Neural progenitor cell (in vitro differentiated cells): ENCODE data around the gene TSHZ2. TPM values are rescaled to one million over a fixed set of nuclear protein-coding genes. Genes with fewer than 3 reads are reported as not detected.

ENCODE experiments used
- DNase-seq: peaks from one replicate; pipeline ENCODE4 v3.0.0-alpha.2; 2016; ENCODE audit warnings: low spot score
- H2AFZ ChIP-seq: fragments of 200-600 bp; sonication (generic); replicated peaks from 2 replicates; pipeline ENCODE4 v1.6.1; 2016; ENCODE audit warnings: antibody characterized with exemption
- H3F3A ChIP-seq: fragments of 200-600 bp; sonication (generic); 2 replicates; pipeline ENCODE4 v1.6.1; 2016; ENCODE audit warnings: antibody characterized with exemption, low read depth
- H3K27ac ChIP-seq: fragments of 200-600 bp; sonication (generic); 2 replicates; pipeline ENCODE4 v1.5.1; 2016; ENCODE audit warnings: mild to moderate bottlenecking
- H3K27me3 ChIP-seq: fragments of 200-600 bp; sonication (generic); 2 replicates; pipeline ENCODE4 v1.6.1; 2016; ENCODE audit warnings: mild to moderate bottlenecking, moderate library complexity
- H3K36me3 ChIP-seq: fragments of 200-600 bp; sonication (generic); 2 replicates; pipeline ENCODE4 v1.5.1; 2016
- H3K4me1 ChIP-seq: fragments of 200-600 bp; sonication (generic); 2 replicates; pipeline ENCODE4 v1.6.1; 2016; ENCODE audit warnings: mixed run types
- H3K4me2 ChIP-seq: fragments of 200-600 bp; sonication (generic); 2 replicates; pipeline ENCODE4 v1.6.1; 2016
- H3K4me3 ChIP-seq: fragments of 200-600 bp; sonication (generic); 2 replicates; pipeline ENCODE4 v1.5.1; 2016
- H3K79me2 ChIP-seq: fragments of 200-600 bp; sonication (generic); 2 replicates; pipeline ENCODE4 v1.6.1; 2016; ENCODE audit warnings: low read depth
- H3K9ac ChIP-seq: fragments of 200-600 bp; sonication (generic); 2 replicates; pipeline ENCODE4 v1.6.1; 2016
- H3K9me3 ChIP-seq: fragments of 200-600 bp; sonication (generic); 2 replicates; pipeline ENCODE4 v1.5.1; 2016; ENCODE audit warnings: low read depth
- H4K20me1 ChIP-seq: fragments of 200-600 bp; sonication (generic); 2 replicates; pipeline ENCODE4 v1.6.1; 2016; ENCODE audit warnings: low read depth
- H3K27ac Mint-ChIP-seq: 3 replicates; pipeline ENCODE4 v1.8.0; 2021; ENCODE audit warnings: mixed read lengths
- H3K27me3 Mint-ChIP-seq: 2 replicates; pipeline ENCODE4 v1.8.0; 2022; ENCODE audit warnings: low read depth, mild to moderate bottlenecking, inconsistent platforms, moderate library complexity, mixed read lengths; ENCODE audit not compliant: insufficient read depth
- H3K36me3 Mint-ChIP-seq: 3 replicates; pipeline ENCODE4 v1.8.0; 2021; ENCODE audit warnings: mixed read lengths
- H3K4me1 Mint-ChIP-seq: 3 replicates; pipeline ENCODE4 v1.8.0; 2021; ENCODE audit warnings: mixed read lengths
- H3K4me3 Mint-ChIP-seq: 3 replicates; pipeline ENCODE4 v1.8.0; 2021; ENCODE audit warnings: mild to moderate bottlenecking, moderate library complexity, mixed read lengths
- H3K9me3 Mint-ChIP-seq: 3 replicates; pipeline ENCODE4 v1.8.0; 2020; ENCODE audit warnings: mixed read lengths
- CTCF ChIP-seq: fragments of 200-600 bp; sonication (generic); IDR thresholded peaks from 2 replicates; pipeline ENCODE4 v1.5.1; 2017; ENCODE audit warnings: antibody characterized with exemption, mild to moderate bottlenecking
- EZH2 ChIP-seq: fragments of 200-600 bp; sonication (generic); IDR thresholded peaks from 2 replicates; pipeline ENCODE4 v1.6.1; 2017; ENCODE audit warnings: antibody characterized with exemption, mild to moderate bottlenecking, moderate library complexity
- EZH2phosphoT487 ChIP-seq: fragments of 200-600 bp; sonication (generic); IDR thresholded peaks from 2 replicates; pipeline ENCODE4 v1.6.1; 2017; ENCODE audit warnings: antibody characterized with exemption
- total RNA-seq: library from RNA; depleted of rRNA; stranded (reverse); fragments of >200 nt; gene quantifications from 2 replicates; pipeline ENCODE4 v1.2.3, GENCODE V29; 2015; ENCODE audit warnings: low replicate concordance

TSHZ2 gene
- total RNA-seq, 1 donor from 2014 or later, result 1.8 TPM

- Histone ChIP-seq H3K4me2 (no peak overlapping the region), H3K4me3 (no peak overlapping the region), H3K4me1 (no peaks in the 10 kb centered on the region), H3K27ac (no peak overlapping the region), H4K20me1 (no peaks in the 10 kb centered on the region), H2AFZ (no peak overlapping the region), H3K79me2 (no peaks in the 10 kb centered on the region), H3K9me3 (no peaks in the 10 kb centered on the region), H3K27me3 (no peaks in the 10 kb centered on the region), H3F3A (no peaks in the 10 kb centered on the region), H3K36me3 (no peaks in the 10 kb centered on the region), H3K9ac (no peak overlapping the region)
- Mint-ChIP-seq H3K36me3 (no peaks in the 10 kb centered on the region), H3K4me1 (peaks cover 13% of the 10 kb centered on the region), H3K27ac (no peak overlapping the region), H3K27me3 (peaks cover 5% of the 10 kb centered on the region), H3K9me3 (no peaks in the 10 kb centered on the region), H3K4me3 (no peak overlapping the region)
- DNase-seq, result no peak
- TF ChIP-seq EZH2 (no peak), EZH2phosphoT487 (no peak), CTCF (no peak)
Measured at GRCh38 chr20:53510262-53510661, 538.1 kb downstream of the TSHZ2 start.

- Mint-ChIP-seq H3K36me3 (no peaks in the 10 kb centered on the region), H3K27ac (peak overlapping the region; percentile 91), H3K4me3 (no peak overlapping the region), H3K27me3 (peaks cover 5% of the 10 kb centered on the region), H3K4me1 (peaks cover 14% of the 10 kb centered on the region), H3K9me3 (no peaks in the 10 kb centered on the region)
- Histone ChIP-seq H3K79me2 (no peaks in the 10 kb centered on the region), H4K20me1 (no peaks in the 10 kb centered on the region), H3K27me3 (no peaks in the 10 kb centered on the region), H3K4me3 (no peak overlapping the region), H3K36me3 (no peaks in the 10 kb centered on the region), H2AFZ (no peak overlapping the region), H3F3A (no peaks in the 10 kb centered on the region), H3K9me3 (no peaks in the 10 kb centered on the region), H3K4me1 (no peaks in the 10 kb centered on the region), H3K4me2 (no peak overlapping the region), H3K9ac (no peak overlapping the region), H3K27ac (no peak overlapping the region)
- no peak for TF ChIP-seq EZH2
- no peak for TF ChIP-seq EZH2phosphoT487
- TF ChIP-seq CTCF, result no peak
- no peak for DNase-seq
Measured at GRCh38 chr20:53510704-53511103, 538.5 kb downstream of the TSHZ2 start.

DNA sequence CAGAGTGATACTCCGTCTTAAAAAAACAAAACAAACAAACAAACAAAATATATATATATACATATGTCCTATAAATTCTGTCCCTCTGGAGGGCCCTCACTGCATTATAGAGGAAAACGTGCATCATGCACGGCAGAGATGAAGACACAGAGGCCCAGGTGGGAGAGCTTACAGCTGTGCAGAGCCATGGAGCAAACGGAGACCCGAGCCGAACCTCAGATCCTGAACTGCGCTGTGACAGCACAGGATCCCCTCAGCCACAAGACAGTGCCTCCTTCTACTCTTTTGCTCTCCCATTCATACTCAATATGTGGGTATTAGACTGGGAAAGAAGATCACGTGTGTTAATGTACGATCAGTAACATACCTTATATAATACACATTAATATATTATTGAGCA is 539.9 kb downstream of the TSHZ2 start:
- Histone ChIP-seq H3K4me1 (no peaks in the 10 kb centered on the region), H2AFZ (no peak overlapping the region), H3K9me3 (no peaks in the 10 kb centered on the region), H4K20me1 (no peaks in the 10 kb centered on the region), H3K4me3 (no peak overlapping the region), H3K79me2 (no peaks in the 10 kb centered on the region), H3K27me3 (no peaks in the 10 kb centered on the region), H3F3A (no peaks in the 10 kb centered on the region), H3K27ac (no peak overlapping the region), H3K4me2 (no peak overlapping the region), H3K9ac (no peak overlapping the region), H3K36me3 (no peaks in the 10 kb centered on the region)
- no peak for DNase-seq
- no peak overlapping the region for H3K27ac Mint-ChIP-seq
- H3K4me3 Mint-ChIP-seq, result no peak overlapping the region
- H3K27me3 Mint-ChIP-seq, result peaks cover 5% of the 10 kb centered on the region
- peaks cover 17% of the 10 kb centered on the region for H3K4me1 Mint-ChIP-seq
- TF ChIP-seq EZH2phosphoT487, result no peak
- no peak for TF ChIP-seq EZH2
- TF ChIP-seq CTCF, result no peak
- H3K36me3 Mint-ChIP-seq, result no peaks in the 10 kb centered on the region
- H3K9me3 Mint-ChIP-seq, result no peaks in the 10 kb centered on the region

DNA sequence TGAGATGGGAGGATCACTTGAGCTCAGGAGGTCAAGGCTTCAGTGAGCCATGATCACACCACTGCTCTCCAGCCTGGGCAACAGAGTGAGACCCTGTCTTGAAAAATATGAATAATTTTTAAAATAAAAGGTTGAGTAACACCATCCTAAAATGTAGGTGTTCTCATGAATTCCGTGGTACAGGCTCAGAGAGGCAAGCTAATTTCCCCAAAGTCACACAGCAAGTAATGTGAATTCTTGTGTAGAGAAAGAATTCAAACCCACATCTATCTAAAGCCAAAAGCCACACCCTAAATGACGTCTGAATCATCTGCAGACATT is 541.0 kb downstream of the TSHZ2 start:
- no peak for TF ChIP-seq CTCF
- no peak for TF ChIP-seq EZH2phosphoT487
- no peak for TF ChIP-seq EZH2

More for the DNA sequence above, 541.0 kb downstream of the TSHZ2 start:
- Histone ChIP-seq H3K36me3 (no peaks in the 10 kb centered on the region), H4K20me1 (no peaks in the 10 kb centered on the region), H3F3A (no peaks in the 10 kb centered on the region), H3K9me3 (no peaks in the 10 kb centered on the region), H3K9ac (no peak overlapping the region), H3K79me2 (no peaks in the 10 kb centered on the region), H3K27ac (no peak overlapping the region), H3K27me3 (no peaks in the 10 kb centered on the region), H2AFZ (no peak overlapping the region), H3K4me2 (no peak overlapping the region), H3K4me1 (no peaks in the 10 kb centered on the region), H3K4me3 (no peak overlapping the region)
- DNase-seq, result no peak
- H3K27me3 Mint-ChIP-seq, result peaks cover 5% of the 10 kb centered on the region
- H3K36me3 Mint-ChIP-seq, result no peaks in the 10 kb centered on the region
- H3K27ac Mint-ChIP-seq, result no peak overlapping the region
- H3K4me1 Mint-ChIP-seq, result peaks cover 17% of the 10 kb centered on the region
- H3K4me3 Mint-ChIP-seq, result no peak overlapping the region
- no peaks in the 10 kb centered on the region for H3K9me3 Mint-ChIP-seq
